Hematopoietic multipotent progenitor cell treated with erythropoietin and hydrocortisone succinate and interleukin-3 and kit ligand, for 6 days (in vitro differentiated cells): Measurements from ENCODE around the gene TIMM22.
"Not testable (repeated sequence)": the region's sequence is repeated elsewhere in the genome, so short reads cannot be mapped to it uniquely, and the experiment has no call there.

Experiments
- DNase-seq: peaks from one replicate; pipeline ENCODE4 v3.0.0-alpha.2; 2015

TIMM22 gene

DNA sequence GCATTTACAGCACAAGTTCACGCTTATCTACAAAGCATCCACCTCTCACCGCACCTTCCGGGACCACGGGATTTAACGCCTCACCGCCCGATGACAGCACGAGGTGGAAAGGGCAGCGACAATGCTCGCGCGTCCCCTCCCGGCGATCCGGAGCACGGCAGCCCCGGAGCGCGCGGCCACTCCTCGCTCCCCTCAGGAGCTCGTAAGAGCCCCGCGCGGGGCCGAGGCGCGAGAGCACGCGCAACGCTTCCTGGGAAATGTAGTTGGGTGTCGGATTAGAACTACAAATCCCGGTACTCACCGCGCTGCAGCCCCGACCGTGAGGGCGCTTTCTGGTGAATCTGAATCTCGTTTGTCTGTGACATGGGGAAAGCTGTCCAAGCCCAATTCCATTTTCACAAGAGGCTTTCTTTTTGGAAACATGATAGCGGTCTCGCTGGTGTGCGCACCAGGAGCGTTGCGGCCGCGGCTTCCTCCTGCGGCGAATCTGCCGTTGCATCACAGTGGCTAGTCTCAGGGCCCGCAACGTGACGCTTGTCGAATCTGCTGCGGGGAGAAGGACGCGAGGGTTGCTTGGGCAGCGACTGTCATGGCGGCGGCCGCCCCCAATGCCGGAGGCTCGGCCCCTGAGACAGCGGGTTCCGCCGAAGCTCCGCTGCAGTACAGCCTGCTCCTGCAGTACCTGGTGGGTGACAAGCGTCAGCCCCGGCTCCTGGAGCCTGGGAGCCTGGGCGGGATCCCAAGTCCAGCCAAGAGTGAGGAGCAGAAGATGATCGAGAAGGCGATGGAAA is at the start of gene TIMM22:
TIMM22 (plus strand) TSS at position 576 of the 791 bp plus-strand sequence; CDS start at position 590, 14 bp downstream.
- DNase-seq: peak; percentile 97

DNA sequence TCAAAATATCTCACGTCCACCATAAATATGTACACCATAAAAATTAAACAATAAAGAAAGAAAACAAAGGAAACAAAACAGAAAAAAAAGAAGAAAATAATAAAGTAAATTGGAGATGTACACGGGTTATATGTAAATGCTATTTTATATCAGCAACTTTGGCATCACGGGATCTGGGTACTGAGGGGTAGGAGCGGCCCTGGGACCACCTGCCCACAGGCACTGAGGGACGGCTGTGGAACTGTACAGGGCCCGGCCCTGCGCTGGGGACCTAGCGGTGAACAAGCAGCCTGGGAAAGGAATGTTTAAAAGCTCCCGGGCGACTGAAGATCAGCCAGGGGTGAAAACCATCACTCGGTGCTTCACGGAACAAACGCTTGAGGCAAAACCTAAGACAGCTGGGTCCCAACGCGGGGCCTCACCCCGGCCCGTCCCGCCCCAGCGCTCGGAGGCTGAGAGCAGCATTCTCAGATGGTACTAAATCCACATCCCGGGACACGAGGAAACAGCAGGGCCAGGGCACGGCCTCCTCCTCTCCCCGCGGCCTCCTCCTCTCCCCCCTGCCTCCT is 48.6 kb upstream of the TIMM22 start:
- no peak for DNase-seq

DNA sequence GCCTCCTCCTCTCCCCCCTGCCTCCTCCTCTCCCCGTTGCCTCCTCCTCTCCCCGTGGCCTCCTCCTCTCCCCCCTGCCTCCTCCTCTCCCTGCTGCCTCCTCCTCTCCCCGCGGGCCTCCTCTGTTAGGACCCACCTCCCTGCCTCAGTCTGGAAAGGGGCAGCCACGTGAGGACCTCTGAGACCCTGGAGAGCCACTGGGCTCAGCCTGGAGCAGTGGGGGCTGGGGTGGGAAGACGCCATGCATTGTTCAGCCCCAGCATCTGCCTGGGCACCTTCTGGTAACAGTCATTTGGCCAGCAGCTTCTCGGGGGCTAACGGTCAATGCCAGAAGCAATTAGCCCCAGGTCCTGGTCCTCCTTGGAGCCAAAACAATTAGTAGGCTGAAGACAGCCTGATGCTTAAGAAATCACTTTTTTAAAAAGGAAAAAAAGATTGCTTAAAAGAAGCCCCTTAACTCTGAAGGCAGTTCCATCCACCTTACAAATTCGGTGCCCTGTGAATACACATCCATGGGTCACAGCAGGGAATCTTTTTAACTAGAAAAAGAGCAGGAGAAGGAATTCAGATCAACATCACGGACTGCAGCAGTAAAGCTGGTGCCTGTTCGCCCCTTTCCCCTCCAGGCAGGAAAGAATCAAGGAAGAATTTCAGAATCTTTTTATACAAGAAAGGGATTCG is 47.2 kb upstream of the TIMM22 start:
- DNase-seq: no peak

DNA sequence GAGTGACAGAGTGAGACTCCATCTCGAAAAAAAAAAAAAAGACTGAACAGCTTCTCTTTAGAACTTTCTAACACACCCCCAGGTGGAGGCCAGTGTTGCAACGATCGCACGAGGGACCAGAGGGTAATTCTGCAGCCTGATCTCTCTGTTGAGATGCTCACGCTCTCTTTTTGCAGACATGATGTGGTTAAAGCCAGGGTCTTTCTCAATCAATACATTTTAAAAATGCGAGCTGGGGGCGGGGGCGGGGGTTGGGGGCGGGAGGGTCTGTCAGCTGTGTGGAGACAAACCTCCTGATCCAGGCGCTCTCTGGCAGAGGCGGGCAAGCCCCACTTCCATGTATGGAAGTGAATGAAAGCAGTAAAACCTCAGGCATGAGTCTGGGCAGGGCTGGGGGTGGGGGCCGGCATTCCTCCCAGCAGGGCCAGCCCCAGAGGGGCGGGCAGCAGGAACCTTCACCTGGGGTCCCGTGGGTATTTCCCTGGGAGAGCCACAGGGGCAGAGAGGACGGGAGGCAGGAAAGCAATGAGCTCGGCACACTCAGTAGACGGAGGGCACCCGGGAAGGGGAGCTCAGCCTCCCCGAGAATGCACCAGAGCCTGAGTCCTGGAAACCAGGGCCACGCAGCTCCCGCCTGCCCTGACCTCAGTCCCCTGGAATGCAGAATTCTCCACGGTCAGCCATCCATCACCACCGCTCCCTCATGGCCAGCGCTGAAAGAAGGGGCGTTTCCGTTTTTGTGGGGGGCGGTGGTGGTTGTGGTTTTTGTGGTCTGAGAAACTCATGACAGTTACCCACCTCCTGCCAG is 45.4 kb upstream of the TIMM22 start:
- no peak for DNase-seq

DNA sequence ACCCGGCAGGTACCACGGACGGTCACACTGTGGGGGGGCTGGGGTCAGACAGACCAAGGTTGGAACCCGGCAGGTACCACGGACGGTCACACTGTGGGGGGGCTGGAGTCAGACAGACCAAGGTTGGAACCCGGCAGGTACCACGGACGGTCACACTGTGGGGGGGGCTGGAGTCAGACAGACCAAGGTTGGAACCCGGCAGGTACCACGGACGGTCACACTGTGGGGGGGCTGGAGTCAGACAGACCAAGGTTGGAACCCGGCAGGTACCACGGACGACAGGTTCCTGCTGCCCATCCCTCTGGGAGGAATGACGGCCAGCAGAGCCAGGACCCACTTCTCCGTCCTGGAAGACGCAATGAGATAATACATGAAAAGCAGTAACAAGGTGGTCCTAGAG is 44.3 kb upstream of the TIMM22 start:
- DNase-seq: not testable (repeated sequence)

DNA sequence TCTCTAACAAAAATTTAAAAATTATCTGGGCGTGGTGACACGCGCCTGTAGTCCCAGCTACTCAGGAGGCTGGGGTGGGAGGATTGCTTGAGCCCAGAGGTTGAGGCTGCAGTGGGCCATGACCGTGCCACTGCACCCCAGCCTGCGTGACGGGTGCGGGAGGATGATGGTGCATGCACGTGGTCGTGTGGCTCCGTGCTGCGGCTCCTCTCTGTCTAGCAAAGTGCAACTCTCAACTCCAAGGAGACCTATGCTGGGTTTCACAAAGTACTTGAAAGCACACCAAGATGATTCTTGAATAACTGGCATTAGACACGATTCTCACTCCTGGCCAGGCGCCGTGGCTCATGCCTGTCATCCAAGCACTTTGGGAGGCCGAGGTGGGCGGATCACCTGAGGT is 43.2 kb upstream of the TIMM22 start:
- DNase-seq: no peak

DNA sequence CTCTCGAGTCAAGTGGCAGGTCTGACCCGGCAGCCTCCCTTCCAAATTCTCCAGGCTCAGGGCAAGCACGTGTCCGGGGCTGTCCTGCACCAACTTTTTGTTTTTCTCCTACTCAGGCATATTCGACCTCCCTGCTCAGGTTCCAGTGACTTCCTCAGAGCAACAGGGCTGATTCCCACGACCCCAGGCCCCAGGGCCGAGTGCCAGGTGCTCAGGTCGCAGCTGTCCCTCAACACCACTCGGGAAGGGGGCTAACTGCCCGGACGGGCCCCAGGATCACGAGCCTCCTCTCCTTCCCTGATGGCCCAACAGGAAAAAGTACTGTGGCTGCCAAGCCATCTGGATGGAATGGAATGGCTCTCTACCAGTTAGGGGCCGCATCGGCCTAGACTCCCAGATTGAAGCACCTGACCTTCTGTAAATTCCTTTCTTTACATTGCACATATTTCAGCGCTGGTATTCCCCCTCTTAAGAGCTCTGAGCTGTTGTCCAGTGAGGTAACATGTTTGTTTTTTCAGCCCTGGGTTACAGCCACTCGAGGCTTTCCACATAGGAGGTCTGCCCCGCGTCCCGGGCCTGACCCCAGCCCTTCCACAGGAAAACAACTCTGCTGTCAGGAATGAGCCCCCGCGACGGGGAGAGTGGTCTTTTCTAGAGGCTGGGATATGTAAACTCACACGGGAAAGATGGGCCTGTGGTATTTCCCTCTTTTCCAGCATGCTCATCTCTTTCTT is 42.3 kb upstream of the TIMM22 start:
- no peak for DNase-seq

DNA sequence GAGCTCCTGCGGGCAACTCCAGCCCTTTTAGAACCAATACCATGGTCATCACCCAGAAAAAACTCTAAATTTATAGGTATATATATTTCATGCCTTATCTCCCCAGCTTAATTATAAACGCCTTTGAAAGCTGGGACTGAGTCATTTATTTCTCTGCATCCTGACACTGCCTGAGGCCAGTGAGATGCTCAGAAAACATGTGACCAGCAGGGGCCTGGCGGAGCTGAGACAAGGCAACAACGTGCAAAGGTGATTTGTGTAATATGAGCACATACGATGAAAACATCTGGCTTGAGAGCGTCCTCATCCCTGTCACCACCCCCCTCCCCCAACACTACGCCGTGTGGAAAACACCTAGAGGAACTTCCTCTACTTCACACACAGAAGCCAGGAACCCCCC is 40.0 kb upstream of the TIMM22 start:
- no peak for DNase-seq

DNA sequence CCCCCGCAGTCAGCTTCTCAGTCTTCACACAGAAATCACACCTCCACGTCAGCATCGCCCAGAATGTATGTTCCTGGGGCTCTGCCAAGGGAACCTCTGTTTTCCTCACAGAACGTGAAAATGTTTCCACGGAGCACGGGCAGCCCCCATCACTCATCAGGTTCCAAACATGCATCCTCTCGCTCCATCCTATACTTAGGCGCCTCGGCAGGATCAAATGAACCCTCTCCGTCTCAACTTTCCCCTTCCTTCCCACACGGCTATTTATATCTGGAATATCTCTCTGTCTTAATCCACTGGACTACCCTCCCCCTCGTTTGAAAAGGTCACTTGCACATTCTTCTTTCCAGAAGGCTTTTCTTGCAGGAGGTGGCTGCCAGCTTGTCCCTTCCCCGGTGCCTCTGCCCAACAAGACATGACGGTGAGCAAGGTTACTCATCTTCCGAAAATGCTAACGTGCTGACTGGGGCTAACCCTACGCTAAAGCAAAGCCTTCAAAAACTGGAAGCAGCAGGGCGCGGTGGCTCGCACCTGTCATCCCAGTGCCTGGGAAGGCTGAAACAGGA is 39.0 kb upstream of the TIMM22 start:
- DNase-seq: no peak

DNA sequence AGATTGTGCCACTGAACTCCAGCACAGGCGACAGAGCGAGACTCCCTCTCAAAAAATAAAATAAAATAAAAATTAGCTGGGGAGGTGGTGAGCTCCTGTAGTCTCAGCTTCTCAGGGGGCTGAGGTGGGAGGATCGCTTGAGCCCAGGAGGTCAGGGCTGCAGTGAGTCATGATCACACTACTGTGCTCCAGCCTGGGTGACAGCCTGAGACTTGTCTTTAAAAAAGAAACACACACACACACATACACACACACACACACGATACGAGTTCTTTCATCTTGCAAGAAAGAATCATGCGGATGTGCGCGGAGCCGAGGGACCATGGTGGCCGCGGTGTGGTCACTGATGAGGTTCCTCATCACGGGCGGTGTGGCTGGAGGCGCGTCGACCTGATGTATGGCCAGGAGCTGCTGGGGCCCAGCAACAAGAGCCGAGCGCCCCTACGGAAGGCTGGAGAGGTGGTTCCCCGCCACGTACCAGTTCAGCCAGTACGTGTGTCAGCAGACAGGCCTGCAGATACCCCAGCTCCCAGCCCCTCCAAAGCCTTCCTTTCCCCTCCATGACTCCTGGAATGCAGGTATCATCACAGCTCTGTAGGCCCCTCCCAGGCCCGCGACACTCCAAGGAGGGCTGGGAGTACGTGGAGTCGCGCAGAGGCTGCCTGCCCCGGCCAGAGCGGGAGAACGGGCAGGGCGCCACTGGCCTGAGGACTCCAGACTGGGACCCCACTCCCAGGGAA is 38.0 kb upstream of the TIMM22 start:
- DNase-seq: no peak

DNA sequence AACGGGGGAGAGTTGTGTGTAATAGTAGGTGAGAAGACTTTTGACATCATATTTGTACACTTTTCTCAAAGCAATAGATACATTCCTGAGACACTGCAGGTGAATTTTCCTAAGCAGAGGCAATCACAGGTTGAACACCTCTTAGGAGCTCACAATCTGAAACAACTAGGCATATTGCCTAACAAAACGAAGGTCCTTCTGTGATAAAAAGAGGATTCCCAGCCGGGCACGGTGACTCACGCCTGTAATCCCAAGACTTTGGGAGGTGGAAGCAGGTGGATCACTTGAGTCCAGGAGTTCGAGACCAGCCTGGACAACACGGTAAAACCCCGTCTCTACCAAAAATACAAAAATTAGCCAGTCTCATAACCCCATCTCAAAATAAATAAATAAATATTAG is 34.8 kb upstream of the TIMM22 start:
- no peak for DNase-seq

DNA sequence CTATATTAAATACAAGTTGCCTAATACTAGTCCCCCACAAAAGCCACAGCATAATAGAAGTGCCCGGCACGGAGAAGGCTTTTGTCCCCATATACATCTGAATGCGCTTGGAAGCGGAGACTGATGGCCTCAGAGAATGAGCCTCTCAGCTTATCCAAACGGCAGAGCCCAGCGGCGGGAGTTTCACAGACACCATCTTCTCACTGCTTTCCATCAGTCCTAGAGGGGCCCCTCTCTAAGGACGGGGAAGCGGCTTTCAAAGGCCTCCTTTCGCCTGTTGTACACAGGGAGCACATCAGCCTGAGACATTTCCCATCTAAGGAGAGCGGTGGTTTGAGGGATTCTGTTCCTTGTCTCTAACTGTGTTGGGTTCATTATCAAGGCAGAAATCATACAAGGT is 34.3 kb upstream of the TIMM22 start:
- DNase-seq: no peak

DNA sequence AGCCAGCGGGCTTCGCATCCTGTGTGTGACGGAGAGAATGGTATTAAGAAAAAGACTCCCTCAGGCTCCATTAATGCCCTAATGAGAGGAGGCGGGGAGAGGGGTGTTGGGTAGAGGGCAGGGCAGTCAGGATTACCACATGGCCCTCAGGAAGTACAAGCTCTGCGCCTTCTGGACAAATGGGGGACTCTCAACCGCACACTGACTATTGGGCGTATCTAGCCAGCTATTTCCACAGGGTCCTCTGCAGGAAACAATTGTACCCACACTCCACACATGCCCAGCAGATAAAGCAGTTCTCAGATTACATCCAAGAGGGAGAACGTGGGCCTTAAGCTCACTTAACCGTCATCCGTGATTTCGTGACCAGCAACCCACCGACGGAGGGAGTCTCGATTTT is 32.1 kb upstream of the TIMM22 start:
- no peak for DNase-seq

DNA sequence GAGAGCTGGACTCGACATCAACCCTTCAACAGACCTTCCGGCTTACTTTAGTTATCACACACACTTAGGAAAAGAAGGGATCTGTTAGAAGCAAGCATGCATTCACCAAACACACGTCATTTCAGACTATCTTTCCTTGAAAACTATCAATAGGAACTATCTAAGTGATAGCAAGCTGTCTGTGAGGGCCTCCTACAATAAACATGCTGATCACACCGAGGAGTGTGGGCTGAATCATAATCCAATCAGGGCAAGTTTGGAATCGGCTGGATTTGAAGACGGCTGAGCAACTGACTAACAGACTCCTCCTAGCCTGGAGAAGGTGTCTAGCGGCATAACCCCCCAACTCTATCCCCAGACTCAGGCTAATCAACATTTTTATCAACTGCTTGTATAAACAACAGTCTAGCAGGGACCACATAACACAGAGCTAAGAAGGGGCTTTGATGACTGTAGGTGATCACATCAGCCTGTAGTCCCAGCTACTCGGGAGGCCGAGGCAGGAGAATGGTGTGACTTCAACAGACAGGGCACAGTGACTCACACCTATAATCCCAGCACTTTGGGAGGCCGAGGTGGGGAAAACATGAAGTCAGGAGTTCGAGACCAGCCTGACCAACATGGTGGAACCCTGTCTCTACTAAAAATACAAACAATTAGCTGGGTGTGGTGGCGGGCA is 31.5 kb upstream of the TIMM22 start:
- DNase-seq: no peak

DNA sequence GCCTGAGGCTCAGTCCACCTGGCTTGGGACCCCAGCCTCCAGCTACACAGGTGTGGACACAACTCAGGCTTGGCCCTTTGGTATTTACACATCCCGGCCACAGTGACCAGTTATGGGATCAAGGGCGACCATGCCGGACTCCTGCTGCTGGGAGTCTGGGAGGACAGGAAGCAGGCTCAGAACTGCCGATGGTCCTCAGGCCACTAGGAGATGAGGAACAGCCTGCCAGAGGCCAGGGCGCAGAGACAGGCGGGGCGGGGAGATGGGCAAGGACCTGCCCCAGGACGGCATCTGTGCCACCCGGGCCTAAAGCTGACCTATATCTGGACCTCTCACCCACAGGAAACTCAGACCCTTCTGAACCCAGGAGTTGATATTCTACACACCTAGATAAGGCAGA is 29.8 kb upstream of the TIMM22 start:
- no peak for DNase-seq

DNA sequence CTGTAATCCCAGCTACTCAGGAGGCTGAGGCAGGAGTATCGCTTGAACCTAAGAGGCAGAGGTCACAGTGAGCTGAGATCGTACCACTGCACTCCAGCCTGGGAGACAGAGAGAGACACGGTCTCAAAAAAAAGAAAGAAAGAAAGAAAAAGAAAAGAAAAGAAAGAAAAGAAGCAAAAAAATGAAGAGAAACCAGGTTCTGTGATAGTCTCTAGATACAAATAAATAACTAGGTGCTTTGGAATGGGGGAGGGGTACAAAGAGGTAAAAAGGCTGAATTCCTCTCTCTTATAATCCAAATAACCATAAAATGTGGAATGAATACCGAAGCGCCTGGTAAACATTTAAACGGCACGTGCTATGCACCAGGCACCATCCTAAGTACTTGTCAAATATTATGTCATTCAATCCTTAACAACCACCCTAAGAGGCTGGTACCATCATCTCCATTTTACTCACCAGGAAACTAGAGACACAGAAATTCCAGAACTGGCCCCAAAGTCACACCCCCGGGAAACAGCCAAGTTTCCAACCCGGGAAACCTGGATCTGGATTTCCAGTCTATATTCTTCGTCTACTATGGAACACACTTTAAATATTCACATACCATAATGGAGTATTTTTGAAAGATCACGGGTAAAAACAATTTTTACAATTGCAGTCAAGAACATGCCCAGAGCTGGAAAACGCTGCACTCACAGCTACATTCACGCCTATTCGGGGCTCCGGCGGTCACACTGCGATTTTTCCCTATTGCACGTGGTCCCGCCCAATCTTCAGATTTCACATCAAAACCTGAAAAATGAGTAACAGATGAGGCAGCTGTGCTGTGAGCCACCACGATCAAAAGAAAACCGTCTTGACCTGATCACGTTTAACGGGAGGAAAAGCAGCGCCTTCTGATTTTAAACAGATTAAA is 27.9 kb upstream of the TIMM22 start:
- no peak for DNase-seq

DNA sequence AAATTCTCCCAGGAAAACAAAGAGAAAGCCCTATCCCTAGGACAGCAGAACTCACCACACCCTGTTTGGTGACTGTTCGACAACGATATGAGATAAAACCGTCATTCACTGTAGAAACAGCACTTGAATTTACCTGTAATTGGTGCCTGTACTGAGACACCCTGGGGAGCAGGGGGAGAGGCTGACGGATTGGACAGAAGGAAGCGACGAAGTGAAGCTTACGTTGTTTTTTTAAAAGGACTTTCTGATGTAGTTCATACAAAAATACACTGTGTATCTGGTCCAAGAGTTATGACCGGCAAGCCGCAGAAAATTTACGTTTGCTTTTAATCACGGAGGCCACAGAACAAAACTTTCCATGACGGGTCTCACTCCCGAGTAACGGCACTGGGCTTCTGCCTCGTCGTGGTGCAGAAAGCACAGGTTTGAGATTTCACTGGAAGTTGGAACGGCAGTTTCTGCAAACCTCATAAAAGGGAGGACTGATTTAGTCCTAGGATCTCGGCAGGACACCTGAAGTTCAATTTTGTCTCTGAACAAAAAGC is 27.0 kb upstream of the TIMM22 start:
- DNase-seq: peak; percentile 21

DNA sequence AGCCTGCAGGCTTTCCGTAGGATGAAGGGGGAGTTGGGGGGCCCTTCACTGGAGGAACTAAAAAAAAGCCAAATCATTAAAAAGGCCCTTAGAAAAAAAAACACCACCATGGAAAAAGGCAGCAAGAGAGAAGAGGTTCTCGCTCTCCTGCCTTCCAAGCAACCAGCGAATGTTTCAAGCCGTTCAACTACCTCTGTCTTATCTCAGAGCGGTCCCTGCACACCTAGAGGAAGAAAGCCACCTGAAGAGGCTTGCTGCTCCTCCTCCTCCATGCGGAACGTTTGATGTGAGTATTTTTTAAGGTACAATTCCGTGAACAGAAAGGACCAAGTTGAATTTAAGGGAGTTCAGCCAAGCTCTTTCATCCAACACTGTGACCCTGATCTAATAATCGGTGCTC is 26.6 kb upstream of the TIMM22 start:
- no peak for DNase-seq

DNA sequence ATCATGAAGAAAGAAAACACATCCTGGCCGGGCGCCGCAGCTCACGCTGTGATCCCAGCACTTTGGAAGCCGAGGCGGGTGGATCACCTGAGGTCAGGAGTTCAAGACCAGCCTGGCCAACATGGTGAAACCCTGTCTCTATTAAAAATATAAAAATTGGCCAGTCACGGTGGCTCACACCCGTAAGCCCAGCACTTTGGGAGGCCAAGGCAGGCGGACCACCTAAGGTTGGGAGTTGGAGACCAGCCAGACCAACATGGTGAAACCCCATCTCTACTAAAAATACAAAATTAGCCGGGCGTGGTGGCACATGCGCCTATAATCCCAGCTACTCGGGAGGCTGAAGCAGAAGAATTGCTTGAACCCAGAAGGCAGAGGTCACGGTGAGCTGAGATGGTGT is 25.1 kb upstream of the TIMM22 start:
- not testable (repeated sequence) for DNase-seq

DNA sequence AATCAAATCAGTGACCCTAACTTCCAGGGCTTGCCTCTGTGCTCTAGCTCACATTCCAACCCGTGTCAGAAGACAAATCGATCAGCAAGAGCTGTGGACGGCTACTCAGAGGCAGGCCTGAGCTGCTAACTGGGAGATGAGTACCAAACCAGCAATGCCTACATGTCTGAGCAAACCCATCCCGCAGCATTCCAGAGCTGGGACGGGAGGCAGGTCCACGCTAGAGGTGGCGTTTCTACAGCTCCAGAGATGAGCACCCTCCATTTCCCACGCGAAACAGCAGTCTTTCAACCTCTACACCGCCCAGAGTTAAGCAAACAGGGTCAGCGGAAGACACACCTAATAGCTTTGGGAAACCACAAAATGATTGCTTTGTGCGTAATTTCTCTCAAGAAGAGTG is 23.9 kb upstream of the TIMM22 start:
- no peak for DNase-seq
